Glomerular visceral epithelial cell (primary cell): ENCODE measurements around the gene ADCYAP1R1.

ENCODE experiments used
- DNase-seq: peaks from one replicate; pipeline ENCODE4 v3.0.0-alpha.2; 2016; ENCODE audit errors: extremely low spot score

Gene ADCYAP1R1

GRCh38 chr7:31087351-31087750 is 35.2 kb downstream of the ADCYAP1R1 start:
- DNase-seq, result no peak

- DNase-seq, result no peak
Measured at GRCh38 chr7:31091924-31092434, 39.9 kb downstream of the ADCYAP1R1 start.

DNA sequence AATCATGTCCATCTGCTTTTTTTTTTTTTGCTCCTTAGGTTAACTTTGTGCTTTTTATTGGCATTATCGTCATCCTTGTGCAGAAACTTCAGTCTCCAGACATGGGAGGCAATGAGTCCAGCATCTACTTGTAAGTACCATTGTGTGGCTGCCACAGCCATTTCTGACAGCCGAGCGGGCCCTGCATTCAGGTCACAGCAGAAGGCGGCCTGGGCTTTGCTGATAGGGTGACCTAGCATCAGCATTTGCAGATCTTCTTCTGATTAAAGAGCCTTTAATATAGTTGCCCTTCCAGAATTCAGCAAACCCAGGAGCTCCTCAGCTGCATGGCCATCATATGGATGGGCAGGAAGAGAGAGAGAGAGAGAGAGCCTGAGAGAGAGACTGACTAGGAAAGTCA is 40.5 kb downstream of the ADCYAP1R1 start:
- DNase-seq, result no peak

GRCh38 chr7:31093282-31093681 is 41.2 kb downstream of the ADCYAP1R1 start:
- DNase-seq, result no peak

DNA sequence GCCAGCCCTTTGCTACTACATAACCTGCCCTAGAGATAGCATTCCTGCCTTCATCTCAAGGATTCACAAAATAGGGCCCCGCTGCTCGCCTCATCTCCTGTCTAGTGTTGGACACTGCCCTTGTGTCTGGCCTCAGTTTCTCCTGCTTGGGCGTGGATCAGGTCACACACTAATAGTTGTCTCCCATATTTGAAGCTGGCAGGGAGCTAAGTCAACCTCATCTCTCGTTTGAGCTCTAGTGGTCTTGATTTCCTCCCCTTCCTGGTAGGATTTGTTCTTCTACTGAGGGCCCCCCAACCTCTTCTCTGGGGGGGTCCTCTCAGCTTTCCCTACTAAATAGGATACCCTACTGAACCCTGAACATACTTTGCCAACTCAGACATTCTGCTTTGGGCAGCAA is 42.2 kb downstream of the ADCYAP1R1 start:
- DNase-seq, result no peak

GRCh38 chr7:31095286-31096197 is 43.4 kb downstream of the ADCYAP1R1 start:
- no peak for DNase-seq

GRCh38 chr7:31096198-31096876 is 44.2 kb downstream of the ADCYAP1R1 start:
- no peak for DNase-seq

DNA sequence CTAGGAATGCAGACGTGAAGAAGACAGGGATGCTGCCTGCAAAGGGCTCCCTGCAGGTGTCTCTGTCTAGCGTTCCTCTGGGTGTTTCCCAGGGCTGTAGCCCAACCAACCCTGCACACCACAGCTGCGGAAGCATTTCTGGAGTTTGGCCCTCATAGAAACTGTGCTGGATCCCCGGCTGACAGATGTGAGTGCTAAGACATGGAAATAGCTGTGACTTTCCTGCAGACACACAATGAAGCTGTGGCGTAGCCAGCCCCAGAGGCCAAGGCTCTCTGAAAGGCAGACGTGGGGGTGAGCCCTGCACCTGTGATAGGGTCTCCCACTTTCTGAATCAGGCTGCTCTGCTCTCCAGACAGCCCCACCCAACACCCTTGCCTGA is 44.8 kb downstream of the ADCYAP1R1 start:
- DNase-seq, result no peak

DNA sequence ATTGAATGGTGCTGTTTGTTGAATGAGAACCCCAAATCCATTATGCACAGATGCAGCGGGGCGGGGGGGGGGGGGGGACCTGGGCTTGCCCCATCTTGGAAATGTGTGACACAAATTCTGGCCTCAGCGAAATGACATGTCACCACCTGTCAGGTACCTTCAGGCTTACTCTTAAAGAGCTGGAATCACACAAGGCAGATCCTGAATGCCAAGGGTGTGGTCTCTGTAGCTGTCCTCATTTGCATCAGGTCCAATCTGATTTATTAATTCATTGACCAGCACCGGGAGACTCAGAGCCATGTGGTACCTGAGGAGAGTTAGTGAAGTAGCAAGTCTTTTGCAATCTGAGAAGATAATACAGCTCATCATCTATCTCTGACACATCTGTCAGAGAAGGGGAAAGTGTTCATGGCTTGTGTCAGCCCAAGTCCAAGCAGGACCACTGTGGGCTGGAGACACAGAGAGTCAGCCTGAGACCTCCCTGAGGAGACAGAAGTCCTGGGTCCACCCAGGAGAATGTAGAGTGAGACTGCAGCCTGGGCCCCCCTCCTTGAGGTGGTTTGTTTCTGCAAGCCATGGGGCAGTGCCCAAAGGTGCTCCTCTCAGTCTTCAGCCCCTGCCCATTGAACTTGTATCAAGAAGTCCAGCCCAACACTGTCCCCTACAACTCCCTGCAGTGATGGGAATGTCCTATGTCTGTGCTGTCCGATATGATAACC is 46.7 kb downstream of the ADCYAP1R1 start:
- no peak for DNase-seq

DNA sequence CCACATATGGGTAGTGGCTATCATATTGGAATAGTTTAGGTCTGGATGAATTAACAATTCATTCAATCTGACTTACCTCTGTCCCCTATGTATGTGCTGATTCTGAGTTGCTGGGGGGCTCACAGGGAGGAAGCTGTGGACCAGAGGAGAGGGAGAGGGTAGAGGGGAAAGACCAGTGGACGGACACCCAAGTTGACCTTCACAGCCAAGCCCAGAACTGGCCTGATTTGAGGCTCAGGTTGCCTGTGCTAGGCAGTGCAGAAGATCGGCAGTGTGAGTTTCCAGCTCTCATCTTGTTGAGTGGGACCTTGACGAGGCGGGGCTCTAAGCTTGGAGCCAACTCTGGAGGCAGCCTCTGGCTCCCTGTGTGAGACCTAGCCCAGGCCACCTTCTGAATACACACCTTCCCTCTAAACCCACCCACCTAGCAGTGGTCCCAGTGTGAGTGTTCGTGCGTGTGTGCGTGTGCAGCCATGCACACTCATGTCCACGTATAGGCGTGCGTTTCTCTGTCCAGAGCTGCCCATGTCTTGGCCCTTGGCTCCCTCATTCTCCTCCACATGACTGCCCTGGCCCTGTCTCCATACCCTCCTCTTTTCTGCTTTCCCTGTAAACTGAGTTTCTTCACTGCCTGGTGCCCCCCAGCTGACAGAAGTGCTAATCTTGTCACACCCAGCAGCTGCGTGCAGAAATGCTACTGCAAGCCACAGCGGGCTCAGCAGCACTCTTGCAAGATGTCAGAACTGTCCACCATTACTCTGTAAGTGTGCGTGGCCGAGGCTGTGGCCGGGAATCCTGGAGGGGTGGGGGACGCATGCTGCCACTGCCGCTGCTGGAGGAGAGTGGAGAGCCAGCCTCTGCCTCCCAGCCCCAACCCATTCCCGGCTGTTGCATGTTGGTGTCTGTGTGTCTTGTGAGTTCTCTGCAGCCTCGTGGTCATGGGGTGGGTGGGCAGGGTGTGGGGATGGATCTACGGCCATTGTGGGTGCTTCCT is 47.6 kb downstream of the ADCYAP1R1 start:
- DNase-seq, result no peak

DNA sequence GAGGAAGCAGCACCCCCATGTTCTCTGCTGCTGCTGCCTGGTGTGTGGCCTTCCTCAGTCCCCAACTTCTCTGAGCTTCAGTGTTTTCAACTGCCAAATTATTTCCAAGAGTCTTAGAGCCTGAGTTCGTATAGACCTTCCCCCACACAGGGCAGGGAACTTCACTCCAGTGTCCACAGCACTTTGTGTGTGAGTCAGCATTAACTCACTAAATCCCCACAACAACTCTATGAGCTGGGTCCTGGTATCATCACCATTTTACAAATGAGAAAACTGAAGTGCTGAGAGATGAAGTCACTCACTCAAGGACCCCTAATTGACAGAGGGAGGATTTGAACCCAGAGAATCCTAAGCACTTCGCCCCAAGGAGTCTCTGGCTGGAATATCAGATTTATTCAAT is 48.3 kb downstream of the ADCYAP1R1 start:
- DNase-seq, result no peak

GRCh38 chr7:31100871-31101270 is 48.8 kb downstream of the ADCYAP1R1 start:
- DNase-seq, result no peak

DNA sequence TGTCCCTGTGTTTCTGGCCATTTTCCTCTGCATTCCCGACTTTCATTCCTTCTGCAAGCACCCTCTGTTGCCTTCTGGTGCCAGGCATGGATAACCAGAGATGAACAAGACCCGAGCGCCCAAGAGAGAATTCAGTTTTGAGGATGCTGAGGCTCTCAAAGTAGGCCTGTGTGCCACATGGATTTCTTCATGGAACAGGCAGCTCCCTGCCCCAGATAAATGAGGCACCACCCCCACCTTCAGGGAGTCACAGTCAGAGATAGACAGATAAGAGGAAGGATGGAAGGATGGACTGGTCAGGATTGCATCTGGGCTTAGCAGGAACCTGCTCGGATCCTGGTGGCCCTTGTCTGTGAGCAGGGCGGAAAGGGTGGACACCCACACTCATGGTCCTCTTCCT is 49.4 kb downstream of the ADCYAP1R1 start:
- DNase-seq, result no peak

DNA sequence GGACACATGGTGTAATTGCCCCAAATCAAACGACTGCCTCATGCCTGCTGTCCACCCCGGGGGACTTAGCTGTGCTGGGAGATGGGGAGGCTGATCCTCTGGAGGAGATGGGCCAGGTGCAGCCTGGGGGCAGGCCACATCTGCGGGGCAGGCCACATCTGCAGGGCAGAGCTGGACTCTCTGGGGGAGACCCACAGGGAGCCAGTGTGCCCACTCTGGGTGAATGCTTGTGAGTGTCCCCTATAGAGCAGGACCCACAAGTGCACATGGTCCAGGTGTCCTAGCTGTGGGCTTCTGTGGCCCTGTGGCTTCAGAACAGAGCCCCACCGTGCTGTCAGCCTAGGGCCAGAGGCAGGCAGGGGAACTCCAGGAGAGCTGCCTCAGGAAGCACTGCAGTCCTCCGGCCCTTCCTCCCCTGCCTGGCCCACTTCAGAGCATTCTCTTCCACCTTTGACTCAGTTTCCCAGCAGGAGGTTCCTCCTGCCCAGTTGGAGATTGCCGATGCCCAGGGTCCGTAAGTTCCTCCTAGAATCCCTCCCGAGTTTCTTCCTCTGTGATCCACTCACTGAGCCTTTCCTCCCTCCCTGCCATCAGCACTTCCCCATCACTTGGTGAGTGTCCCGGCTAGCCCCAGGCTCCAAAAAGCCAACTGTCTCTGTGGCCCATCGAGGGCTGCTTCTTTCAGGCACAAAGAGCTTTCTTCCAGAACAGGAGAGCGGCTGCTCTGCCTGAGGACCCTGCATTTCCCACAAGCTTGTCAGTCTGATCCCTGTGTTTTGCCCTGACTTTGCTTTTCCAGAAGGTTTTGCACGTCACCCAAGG is 50.3 kb downstream of the ADCYAP1R1 start:
- no peak for DNase-seq

DNA sequence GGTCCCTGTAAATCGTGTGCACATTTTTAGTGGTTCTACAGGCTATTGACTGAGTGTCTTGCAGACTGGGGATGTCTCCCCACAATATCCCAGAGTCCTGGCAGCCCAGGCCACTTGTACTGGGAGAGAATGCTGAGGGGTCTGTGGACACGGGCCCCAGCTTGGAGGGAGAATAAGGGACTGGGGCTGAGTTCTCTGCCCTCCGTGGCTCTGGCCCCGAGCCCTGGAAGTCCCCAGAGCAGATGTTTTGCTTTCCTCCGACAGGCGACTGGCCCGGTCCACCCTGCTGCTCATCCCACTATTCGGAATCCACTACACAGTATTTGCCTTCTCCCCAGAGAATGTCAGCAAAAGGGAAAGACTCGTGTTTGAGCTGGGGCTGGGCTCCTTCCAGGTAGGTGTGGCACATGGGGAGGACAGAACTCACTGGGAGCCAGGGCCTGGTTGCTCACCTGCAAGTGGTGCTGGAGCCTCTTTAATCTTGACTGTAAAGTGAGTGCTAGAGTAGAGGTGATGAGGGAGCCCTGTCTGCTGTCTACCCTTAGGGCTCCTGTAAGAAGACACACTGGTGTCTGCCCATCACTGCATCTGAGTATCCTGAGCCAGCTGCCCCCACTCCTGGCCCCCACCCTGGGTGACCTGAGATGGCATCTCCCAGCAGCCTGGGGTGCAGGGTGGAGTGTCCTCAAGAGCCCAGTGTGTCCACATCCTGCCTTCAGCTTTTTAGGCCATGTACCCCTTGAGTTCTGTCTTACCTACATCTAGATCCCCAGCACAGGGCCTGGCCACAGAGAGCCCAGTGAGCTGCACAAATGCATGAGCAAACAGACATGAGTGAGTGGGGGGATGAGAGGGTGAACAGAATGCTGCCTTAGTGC is 51.1 kb downstream of the ADCYAP1R1 start:
- DNase-seq, result no peak

DNA sequence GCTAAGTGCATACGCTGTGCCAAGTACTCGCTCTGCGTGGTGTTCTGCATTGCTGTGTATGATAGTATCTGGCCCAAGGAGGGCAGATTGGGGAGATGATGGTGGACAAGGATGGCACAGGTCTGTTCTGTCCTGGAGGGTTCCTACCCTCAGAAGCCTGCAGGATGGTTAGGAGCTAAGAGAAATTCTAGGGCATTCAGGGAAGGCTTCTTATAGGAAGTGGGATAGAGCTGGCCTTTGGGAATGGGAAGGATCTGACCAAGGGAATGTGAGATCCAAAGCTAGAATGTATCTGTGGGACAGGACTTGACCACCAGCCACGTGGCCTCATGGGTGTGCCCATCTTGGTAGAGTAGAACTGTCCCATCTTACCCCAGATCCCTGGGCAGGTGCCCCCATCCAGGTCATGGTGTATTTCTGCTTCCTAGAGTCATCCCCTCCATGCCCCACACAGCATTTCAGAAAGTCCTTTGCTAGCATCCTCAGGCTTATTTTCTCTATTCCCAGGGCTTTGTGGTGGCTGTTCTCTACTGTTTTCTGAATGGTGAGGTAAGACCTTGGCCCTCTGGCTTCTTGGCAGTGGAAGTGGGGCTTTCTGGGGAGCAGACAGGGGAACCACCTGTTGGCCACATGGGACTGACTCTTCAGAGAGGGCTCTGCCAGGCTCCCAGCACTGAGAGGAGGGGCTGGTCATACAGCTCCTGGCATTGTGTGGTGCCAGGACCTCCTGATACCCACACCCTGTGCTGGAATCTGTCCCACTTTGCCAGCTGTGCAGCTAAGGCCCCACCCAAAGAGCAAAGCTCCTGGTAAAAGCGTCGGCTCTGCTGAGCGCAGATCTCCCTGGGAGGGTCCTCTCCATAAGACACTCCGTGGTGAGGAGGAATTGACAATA is 52.5 kb downstream of the ADCYAP1R1 start:
- no peak for DNase-seq

DNA sequence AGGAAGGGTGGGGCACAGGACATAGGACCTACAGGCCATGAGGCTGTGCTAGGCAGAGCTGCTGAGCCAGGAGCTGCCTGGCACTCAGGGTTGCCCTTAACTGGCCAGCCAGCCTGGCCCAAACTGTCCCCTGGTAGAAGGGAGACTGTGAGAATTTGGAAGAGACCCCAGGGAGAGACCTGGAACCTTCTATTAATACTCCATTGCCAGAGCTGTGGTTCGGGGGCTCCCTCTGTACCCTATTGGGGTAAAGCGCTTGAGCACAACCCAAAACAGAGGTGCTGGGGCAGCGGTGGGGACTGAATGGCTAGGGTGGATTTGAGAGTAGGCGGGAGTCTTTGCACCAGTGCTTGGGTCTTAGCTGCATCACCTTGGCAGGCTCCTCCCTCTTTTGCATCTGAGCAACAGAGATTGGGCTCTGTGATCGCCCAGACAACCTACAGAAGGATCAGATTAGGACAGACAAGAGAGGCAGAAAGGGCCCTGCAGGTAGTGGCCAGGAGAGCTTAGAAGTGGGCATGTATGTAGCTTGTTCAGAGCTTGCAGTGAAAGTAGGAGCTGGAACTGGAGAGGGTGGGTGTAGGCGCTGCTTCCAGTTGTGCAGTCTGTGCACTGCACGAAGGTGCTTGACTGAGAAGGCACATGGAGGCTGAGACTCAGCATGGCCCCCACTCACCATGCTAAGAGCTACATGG is 53.3 kb downstream of the ADCYAP1R1 start:
- DNase-seq, result no peak
